Loucy (cell line): ENCODE data around the gene ZFPL1.

Source experiments
- EZH2phosphoT487 ChIP-seq: fragments of 200-600 bp; IDR thresholded peaks from 2 replicates; pipeline ENCODE4 v1.6.1; 2018; ENCODE audit warnings: antibody characterized with exemption, mild to moderate bottlenecking, moderate library complexity, borderline replicate concordance
- TF ChIP-seq, protein P1 (sequence below): fragments of 200-600 bp; sonication (generic); conservative IDR thresholded peaks from 2 replicates; pipeline ENCODE4 v1.5.1; 2014; ENCODE audit warnings: mild to moderate bottlenecking, antibody characterized with exemption, low read length

DNA sequence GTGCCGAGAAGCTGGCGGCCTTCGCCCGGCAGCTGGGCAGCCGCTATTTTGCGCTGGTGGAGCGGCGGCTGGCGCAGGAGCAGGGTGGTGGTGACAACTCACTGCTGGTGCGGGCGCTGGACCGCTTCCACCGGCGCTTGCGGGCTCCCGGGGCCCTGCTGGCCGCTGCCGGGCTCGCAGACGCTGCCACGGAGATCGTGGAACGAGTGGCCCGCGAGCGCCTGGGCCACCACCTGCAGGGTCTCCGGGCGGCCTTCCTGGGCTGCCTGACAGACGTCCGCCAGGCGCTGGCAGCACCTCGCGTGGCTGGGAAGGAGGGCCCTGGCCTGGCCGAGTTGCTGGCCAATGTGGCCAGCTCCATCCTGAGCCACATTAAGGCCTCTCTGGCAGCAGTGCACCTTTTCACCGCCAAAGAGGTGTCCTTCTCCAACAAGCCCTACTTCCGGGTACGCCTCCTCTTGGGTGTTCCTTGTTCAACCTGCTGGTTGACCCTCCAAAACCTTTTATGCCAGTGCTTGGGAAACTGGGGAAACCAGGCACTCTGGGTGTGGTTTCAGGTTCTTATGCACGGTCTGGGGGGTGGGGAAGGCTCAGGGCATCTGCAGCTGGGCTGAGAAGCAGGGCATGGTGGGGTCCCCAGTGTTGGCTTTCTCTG lies 24.6 kb downstream of the ZFPL1 start:
- TF ChIP-seq, protein P1, sequence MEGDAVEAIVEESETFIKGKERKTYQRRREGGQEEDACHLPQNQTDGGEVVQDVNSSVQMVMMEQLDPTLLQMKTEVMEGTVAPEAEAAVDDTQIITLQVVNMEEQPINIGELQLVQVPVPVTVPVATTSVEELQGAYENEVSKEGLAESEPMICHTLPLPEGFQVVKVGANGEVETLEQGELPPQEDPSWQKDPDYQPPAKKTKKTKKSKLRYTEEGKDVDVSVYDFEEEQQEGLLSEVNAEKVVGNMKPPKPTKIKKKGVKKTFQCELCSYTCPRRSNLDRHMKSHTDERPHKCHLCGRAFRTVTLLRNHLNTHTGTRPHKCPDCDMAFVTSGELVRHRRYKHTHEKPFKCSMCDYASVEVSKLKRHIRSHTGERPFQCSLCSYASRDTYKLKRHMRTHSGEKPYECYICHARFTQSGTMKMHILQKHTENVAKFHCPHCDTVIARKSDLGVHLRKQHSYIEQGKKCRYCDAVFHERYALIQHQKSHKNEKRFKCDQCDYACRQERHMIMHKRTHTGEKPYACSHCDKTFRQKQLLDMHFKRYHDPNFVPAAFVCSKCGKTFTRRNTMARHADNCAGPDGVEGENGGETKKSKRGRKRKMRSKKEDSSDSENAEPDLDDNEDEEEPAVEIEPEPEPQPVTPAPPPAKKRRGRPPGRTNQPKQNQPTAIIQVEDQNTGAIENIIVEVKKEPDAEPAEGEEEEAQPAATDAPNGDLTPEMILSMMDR = no peak
- no peak for TF ChIP-seq EZH2phosphoT487
